Transverse colon (tissue), 4 donors: ENCODE measurements around the gene TJP1. TPM values are rescaled to one million over a fixed set of nuclear protein-coding genes. Genes with fewer than 3 reads are reported as not detected.

Experiments
- DNase-seq: peaks from one replicate; pipeline ENCODE4 v3.0.0-alpha.2; 2019
- H3K27ac ChIP-seq, 4 donors: fragments of 200-600 bp; sonication (generic); 2 replicates each; pipeline ENCODE4 v1.5.1; 2016 to 2018; ENCODE audit warnings: inconsistent platforms in 4 of 4
- H3K27me3 ChIP-seq: fragments of 200-600 bp; sonication (generic); 2 replicates; pipeline ENCODE4 v1.5.1; 2017; ENCODE audit warnings: inconsistent platforms
- H3K36me3 ChIP-seq, 4 donors: fragments of 200-600 bp; sonication (generic); 2 replicates each; pipeline ENCODE4 v1.5.1; 2017 to 2019; ENCODE audit warnings: inconsistent platforms in 4 of 4
- H3K4me1 ChIP-seq, 4 donors: fragments of 200-600 bp; sonication (generic); 2 replicates each; pipeline ENCODE4 v1.5.1; 2017 to 2020; ENCODE audit warnings: inconsistent platforms in 4 of 4
- H3K4me3 ChIP-seq, 4 donors: fragments of 200-600 bp; sonication (generic); 1 replicate in 1 of 4; 2 replicates in 3 of 4; pipeline versions ENCODE4 v1.5.1 to v1.6.1; 2017 to 2019; ENCODE audit warnings: inconsistent platforms in 4 of 4
- H3K9me3 ChIP-seq, 2 donors: fragments of 200-600 bp; sonication (generic); 2 replicates each; pipeline ENCODE4 v1.5.1; 2017 to 2019; ENCODE audit warnings: inconsistent platforms in 2 of 2
- CTCF ChIP-seq, 5 experiments: fragments of 200-600 bp in 3 of 5; fragments of 450-650 bp in 2 of 5; sonication (generic) in 3 of 5; IDR thresholded peaks; 1 replicate in 2 of 5; 2 replicates in 3 of 5; pipeline ENCODE4 v1.5.1; 2016 to 2017; ENCODE audit warnings: antibody characterized with exemption in 5 of 5, inconsistent platforms in 3 of 5, mild to moderate bottlenecking in 2 of 5, moderate library complexity in 1 of 5
- EP300 ChIP-seq: sonication (generic); formaldehyde crosslinking; IDR thresholded peaks from one replicate; pipeline ENCODE4 v1.6.1; 2017; ENCODE audit warnings: antibody characterized with exemption, low read depth
- POLR2A ChIP-seq: fragments of 450-650 bp; IDR thresholded peaks from one replicate; pipeline ENCODE4 v1.6.1; 2016; ENCODE audit warnings: antibody characterized with exemption, mild to moderate bottlenecking, moderate library complexity
- POLR2AphosphoS5 ChIP-seq, 3 donors: sonication (generic); formaldehyde crosslinking; IDR thresholded peaks; one replicate each; pipeline ENCODE4 v1.6.1; 2016; ENCODE audit warnings: antibody characterized with exemption in 3 of 3
- WGBS, 2 donors: methylation state at CpG; one replicate each; pipeline ENCODE4 v1.1.5; 2018; ENCODE audit warnings: low coverage in 1 of 2; 5-methylcytosine and 5-hydroxymethylcytosine counted together
- in situ Hi-C, 4 donors: fragments of 200-750 bp; cut with MboI; loops; one replicate each; pipeline versions ENCODE4 v1.15.0 to v1.15.1; 2017; ENCODE audit warnings: low sequenced_read_pairs in 3 of 4, low pct_ligation_motif_present in 1 of 4, low pct_unique_long_range_greater_than_20kb in 1 of 4
- intact Hi-C: fragments of 100-400 bp; cut with DNase I; formaldehyde crosslinking; loops from one replicate; pipeline ENCODE4 v1.15.1; 2023; ENCODE audit warnings: low total_unique reads
- total RNA-seq, 4 donors: library from RNA; depleted of rRNA; stranded (reverse); fragments of >200 nt; gene quantifications; one replicate each; pipeline ENCODE4 v1.1.0, GENCODE V29; 2016

The TJP1 gene
- total RNA-seq = 100 to 1,000 TPM in 1 of 4 donors, 10 to 100 TPM in 3; 69.9 to 119 (median 93.0) TPM

GRCh38 chr15:29822100-29822683 is at the start of gene TJP1:
TSS of gene TJP1 (minus strand) at chr15:29822468. CDS start at chr15:29822028, 440 bp downstream.
- Histone ChIP-seq H3K36me3 (no peaks in the 10 kb centered on the region), H3K4me1 (peaks cover 0 to 31% (median 5%) of the 10 kb centered on the region in 4 donors), H3K4me3 (peak within 1 kb of the TSS; percentile 60 to 89 (median 64)), H3K27me3 (peaks cover 7% of the 10 kb centered on the region), H3K27ac (peak within 1 kb of the TSS; percentile 92 to 98 (median 96)), H3K9me3 (no peaks in the 10 kb centered on the region)
- intact Hi-C loops (no loop called here), in situ Hi-C loops (no loop called here)
- WGBS, 2 donors = 1% methylated on average over 25 of the region's 80 CpGs; no CpG with 5 or more reads in 1 of the 2 donors
- DNase-seq = peak; percentile 81
- peak; percentile 81 for TF ChIP-seq POLR2A
- TF ChIP-seq POLR2AphosphoS5 (IDR thresholded peaks at IDR 0.05) = peak; percentile 80 to 93 (median 89)
- TF ChIP-seq EP300 = no peak

GRCh38 chr15:29871401-29871800 is 49.1 kb upstream of the TJP1 start:
- in situ Hi-C loops (no loop called here), intact Hi-C loops (no loop called here)
- TF ChIP-seq POLR2AphosphoS5 (IDR thresholded peaks at IDR 0.05) (no peak), EP300 (no peak)
- Histone ChIP-seq H3K4me3 (no peak overlapping the region), H3K4me1 (peaks cover 0 to 7% (median 0%) of the 10 kb centered on the region in 4 donors), H3K36me3 (no peaks in the 10 kb centered on the region), H3K27me3 (no peaks in the 10 kb centered on the region), H3K9me3 (no peaks in the 10 kb centered on the region), H3K27ac (peak overlapping the region in 3 of 4 donors; percentile 7 to 36 (median 23))
- DNase-seq = no peak
- 77 to 78% methylated on average over 6 to 18 of the region's 19 CpGs for WGBS, 2 donors

- TF ChIP-seq POLR2AphosphoS5 (IDR thresholded peaks at IDR 0.05) = no peak
- TF ChIP-seq POLR2A = no peak
- TF ChIP-seq EP300 = no peak
- TF ChIP-seq CTCF (IDR thresholded peaks at IDR 0.05) = no peak
- 64 to 75% methylated on average over 6 to 11 of the region's 11 CpGs for WGBS, 2 donors
- in situ Hi-C loops = no loop called here
- no peaks in the 10 kb centered on the region for H3K27me3 ChIP-seq
- H3K27ac ChIP-seq = peak overlapping the region; percentile 2 to 36 (median 15)
- no peaks in the 10 kb centered on the region for H3K36me3 ChIP-seq
- no peak overlapping the region for H3K4me3 ChIP-seq
- H3K4me1 ChIP-seq = peaks cover 0 to 7% (median 0%) of the 10 kb centered on the region in 4 donors
- no peak for DNase-seq
- intact Hi-C loops = no loop called here
- H3K9me3 ChIP-seq = no peaks in the 10 kb centered on the region
Measured at GRCh38 chr15:29870495-29871151, 48.4 kb upstream of the TJP1 start.

- in situ Hi-C loops = no loop called here
Measured at GRCh38 chr15:29867241-29868000, 45.2 kb upstream of the TJP1 start.

More at GRCh38 chr15:29867241-29868000, 45.2 kb upstream of the TJP1 start:
- Histone ChIP-seq H3K4me1 (peaks cover 0 to 7% (median 0%) of the 10 kb centered on the region in 4 donors), H3K4me3 (no peak overlapping the region), H3K27ac (no peak overlapping the region), H3K36me3 (no peaks in the 10 kb centered on the region), H3K9me3 (no peaks in the 10 kb centered on the region), H3K27me3 (no peaks in the 10 kb centered on the region)
- WGBS, 2 donors = 56 to 64% methylated on average over 1 to 3 of the region's 3 CpGs
- no peak for DNase-seq
- TF ChIP-seq CTCF (IDR thresholded peaks at IDR 0.05) (no peak), POLR2AphosphoS5 (IDR thresholded peaks at IDR 0.05) (no peak), POLR2A (no peak), EP300 (no peak)
- intact Hi-C loops = no loop called here
